ENCODE measurements around the gene NEBL.

Gene NEBL

DNA sequence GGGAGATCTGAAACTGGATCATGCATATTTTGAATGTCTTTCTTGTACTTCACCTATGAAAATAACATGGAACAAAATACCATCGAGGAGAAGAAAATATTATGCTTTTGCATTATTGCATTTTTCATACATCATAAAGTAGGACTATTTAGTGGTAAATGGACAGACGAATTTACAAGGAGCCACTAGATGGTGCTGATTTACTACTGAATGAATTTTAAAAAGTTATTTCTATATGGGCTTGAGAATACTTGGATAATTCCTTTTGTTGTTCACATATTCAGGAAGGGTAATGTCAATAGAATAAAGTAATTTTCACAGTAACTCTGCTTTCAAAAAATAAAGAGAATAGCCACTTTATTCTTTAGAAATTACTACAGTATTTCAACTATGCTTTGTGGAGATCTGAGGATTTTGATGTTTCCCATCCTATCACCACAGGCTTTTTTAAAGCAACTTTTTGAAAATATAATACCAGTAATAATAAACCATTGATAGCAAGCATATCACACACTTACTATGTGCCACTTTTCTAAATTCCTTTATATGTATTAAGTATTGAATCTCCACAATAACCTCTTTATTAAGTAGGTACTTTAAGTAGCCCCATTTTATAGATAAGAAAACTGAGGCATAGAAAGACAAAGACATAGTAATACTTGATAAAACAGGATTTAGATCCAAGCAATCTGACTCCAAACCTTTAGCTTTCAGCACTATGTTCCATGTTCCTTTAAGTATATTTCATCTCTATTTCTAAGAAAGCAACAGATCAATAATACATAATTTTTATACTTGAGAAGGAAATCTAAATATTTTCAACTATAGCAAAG, 38.6 kb downstream of the NEBL start:
- DNase-seq (ENCODE audit: low read depth) = no peak

DNA sequence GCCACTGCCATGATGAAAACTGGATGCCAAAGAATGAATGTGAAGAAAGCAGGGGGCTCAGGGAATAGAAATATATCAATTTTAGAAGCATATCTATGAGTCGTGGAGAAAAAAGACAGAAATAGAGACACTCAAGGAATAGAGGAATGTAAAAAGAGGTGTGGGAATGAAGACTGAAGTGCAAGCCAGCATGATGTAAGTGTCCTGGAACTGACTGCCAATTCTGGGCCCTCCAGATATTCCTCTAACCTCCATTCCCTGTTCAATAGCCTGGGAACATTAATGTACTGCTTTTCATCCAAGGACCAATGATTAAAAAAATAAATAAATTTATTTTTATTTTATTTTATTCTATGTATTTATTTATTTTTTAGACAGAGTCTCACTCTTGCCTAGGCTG, 40.6 kb downstream of the NEBL start:
- no peak for DNase-seq (ENCODE audit: low read depth)

DNA sequence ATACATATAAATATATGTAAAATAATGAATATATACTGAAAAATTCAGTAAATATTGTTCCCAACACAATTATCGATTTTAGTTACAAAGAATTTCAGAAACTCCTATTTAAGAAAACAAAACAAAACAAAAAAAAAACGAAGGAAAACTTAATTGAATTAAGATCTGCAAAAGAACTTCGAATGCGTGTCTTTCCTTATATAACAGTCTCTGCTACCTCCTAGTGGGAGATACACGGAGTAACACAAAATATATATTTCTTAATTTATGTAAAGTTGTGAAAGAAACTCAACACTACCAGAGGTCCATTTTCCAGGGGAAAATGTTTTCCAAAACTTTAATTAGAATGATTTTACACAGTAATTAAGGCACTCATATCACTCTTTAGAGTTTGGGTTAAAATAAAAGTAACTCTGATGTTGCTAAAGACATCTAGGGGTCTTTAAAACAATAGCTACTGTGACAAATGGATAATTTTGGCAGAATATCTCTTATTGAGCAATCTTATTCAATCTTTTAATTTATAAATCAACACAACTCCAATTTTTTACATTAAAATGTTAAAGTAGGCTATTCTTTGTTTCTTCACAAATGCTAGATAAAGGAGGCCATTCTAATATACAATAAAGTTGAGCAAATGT, 41.6 kb downstream of the NEBL start:
- DNase-seq (ENCODE audit: low read depth) = no peak

DNA sequence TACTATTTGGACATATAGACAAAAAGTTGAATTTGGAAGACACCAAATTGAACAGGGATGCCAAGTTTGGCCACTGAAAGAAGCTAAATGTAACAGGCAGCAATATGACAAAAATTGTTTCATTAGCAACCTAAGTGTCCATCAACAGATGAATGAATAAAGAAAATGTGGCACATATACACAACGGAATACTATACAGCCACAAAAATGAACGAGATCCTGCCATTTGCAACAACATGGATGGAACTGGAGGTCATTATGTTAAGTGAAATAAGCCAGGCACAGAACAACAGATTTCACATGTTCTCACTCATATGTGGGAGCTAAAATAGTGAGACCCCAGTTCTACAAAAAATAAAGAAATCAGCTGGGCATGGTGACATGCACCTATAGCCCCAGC, 43.8 kb downstream of the NEBL start:
- DNase-seq (ENCODE audit: low read depth) = no peak

DNA sequence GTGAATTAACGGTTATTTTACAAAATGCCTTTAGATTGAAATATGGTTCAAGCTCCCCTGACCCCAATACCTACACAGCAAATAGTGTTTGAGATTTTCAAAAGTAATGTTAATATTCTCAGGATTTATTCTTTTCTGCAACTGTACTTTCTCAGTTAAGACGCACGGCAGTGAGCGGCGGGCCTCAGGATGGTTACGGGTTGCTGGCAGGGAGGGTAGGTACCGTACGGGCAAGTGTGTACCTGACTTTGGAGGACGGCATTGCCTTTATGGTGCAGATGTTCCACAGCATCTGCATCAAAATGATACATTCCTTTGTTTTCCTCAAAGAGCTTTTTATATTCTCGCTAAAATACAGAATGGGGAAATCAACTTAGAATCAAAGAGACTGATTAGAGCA, 44.8 kb downstream of the NEBL start:
- DNase-seq (ENCODE audit: low read depth) = no peak

DNA sequence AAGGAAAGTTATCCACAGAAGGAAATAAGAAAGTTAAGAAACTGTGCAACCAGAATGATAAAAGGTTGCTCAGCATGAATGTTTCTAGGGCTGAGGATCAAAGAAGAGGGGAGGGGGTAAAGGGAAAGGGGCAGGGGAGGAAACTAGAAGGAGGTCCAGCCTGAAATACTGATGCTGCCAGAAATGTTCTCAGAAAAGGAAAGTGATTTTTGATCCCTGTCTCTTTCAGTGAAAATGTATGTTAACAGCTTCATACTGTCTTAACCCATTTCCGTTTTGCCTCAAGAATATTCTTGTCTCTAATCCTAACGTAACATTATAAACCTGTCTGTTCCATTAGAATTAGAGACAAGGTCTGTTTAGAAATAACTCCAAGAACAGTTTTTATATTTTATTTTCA, 49.6 kb downstream of the NEBL start:
- no peak for DNase-seq (ENCODE audit: low read depth)

DNA sequence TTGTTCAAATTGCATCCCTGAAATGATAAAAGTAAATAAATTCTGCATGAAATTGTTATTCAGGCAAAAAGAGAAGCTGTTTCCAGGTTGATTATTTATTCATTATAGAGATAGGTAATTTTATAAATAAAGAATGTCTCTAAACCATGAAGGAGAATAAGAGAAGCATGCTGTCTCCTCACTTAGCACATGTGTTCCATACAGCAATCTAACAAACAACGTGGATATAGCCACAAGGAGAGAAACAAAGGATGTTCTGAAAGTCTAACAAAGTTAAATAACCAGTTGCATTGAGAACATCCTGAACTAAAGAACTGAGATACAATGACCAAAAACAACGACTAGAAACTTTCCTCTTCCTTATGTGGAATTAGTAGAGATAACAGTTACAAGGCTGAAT, 50.8 kb downstream of the NEBL start:
- DNase-seq (ENCODE audit: low read depth) = no peak

DNA sequence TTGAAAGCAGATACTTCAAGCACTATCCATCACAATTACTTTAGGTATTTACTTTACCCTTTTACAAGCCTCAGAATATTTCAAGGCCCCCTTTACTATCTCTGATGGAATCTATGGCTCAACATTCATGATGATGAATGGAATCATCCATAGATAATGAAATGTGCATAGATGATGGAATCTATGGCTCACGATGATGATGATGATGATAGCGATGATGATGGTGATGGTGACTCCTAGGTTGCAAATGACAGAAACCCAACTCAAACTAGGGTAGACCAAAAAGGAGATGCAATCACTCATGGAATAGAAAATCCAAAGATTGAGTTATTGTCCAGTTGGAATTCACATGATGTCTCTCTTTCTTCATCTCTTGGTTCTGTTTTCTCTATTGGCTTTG, 55.7 kb downstream of the NEBL start:
- no peak for DNase-seq (ENCODE audit: low read depth)

DNA sequence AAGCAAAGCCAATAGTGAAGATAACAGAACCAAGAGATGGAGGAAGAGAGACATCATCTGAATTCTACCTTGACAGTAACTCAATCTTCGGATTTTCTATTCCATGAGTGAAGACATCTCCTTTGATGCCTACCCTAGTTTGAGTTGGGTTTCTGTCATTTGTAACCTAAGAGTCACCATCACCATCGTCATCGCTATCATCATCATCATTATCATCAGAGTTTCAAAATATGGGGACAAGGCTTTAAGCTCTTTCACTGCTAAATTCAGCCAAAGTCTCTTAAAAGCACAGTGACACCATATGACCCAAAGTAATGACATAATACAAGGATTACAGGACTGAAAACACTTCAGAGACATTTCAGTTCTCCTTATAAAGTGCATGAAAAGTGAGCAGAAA, 57.2 kb downstream of the NEBL start:
- DNase-seq (ENCODE audit: low read depth) = no peak

DNA sequence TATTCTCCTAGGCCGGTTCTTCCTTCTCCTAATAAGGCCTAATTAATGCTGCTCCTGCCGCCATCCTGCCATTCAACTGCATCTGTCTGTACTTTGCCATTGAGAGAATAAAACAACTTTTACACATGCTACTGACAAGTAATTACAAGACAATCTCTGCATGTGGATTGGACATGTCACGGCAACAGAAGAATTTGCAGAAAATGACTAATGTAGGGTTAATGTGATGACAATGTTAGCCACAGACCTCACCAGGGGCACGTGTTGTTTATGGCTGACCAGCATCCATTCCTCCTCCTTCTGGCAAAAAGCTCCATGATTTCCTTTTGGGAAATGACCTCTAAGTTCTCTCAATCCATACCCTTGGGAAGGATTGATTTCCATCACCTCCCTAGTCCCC, 58.0 kb downstream of the NEBL start:
- no peak for DNase-seq (ENCODE audit: low read depth)

DNA sequence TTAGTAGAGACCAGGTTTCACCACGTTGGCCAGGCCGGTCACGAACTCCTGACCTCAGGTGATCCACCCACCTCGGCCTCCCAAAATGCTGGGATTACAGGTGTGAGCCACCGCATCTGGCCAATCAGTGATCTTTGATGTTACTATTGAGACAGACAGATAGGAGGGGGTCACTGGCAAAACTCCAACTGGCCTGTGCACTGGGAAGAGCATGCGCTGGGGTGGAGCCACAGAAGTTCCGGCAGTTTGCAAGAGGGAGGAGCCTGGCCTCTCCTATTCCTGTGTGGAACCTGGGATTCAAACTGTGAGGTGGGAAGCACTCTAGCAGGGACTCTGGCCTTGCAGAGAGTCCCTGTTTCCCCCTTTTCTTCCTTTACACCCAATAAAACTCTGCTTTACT, 60.7 kb downstream of the NEBL start:
- DNase-seq (ENCODE audit: low read depth) = no peak

DNA sequence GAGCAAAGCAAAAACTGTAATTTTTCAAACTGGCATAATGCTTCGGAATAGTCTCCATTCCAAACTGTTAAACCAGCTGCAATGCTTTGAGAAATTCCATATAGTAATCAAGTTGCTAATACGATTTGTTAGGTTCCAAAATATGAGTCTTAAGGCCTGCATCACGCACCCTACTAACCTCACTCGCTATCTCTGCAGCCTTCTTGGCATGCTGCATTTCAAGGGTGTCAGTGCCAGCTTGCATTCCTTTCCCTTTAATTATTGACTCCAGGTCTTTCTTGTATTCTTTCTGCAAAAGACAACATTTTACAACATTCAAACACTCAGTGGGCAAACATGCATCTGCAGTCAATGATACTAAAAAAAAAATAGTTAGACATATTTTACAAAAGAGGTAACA, 61.8 kb downstream of the NEBL start:
- no peak for DNase-seq (ENCODE audit: low read depth)

DNA sequence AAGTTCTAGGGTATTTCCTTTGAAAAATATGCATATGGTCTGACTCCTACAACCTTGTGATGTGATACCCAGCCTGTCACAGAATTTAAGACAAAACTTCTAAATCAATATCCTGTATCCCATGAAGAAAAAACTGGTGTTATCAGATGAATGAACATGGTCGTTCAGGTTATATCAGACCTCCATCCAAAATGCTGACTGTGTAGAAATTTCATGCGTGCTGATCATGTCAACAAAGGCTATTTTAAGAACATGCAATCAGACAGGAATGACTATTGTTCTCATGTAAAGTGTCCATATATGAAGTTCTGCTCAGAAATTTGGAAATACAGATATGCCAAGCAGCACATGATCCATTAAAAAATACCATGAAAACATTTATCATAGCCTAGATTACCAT, 62.3 kb downstream of the NEBL start:
- DNase-seq (ENCODE audit: low read depth) = no peak

DNA sequence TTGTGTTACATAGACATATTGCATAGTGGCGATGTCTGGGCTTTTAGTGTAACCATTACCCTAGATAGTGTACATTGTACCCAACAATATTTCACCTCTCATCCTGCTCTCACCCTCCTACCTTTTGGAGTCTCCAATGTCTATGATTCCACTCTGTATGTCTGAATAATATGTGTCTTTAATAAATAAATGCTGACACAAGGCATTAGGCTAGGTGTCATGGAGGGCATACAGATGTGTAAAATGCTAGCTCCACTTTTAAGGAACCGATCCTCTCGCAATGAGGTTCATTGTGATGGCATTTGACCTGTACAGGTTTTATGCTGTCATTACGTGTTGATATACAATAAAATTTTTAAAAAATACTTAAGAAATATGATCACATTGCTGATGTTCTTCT, 74.3 kb downstream of the NEBL start:
- DNase-seq (ENCODE audit: low read depth) = no peak

DNA sequence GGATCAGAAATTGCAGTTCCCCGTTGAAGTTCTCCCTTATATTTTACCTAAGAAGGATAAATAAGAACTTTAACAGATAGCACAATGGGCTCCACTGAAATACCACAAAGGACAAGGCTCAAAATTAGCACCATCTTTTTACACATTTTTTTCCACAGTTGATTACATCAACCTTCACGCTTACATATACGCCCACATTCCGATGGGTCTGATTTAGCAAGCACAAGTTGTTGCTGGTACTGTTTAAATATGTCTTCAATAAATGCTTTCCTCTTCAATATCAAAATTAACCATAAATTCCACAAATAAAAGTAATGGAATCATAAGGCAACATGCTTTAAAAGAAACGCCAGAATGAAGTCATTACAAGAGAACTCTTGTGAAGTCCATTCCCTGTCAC, 79.5 kb downstream of the NEBL start:
- no peak for DNase-seq (ENCODE audit: low read depth)

DNA sequence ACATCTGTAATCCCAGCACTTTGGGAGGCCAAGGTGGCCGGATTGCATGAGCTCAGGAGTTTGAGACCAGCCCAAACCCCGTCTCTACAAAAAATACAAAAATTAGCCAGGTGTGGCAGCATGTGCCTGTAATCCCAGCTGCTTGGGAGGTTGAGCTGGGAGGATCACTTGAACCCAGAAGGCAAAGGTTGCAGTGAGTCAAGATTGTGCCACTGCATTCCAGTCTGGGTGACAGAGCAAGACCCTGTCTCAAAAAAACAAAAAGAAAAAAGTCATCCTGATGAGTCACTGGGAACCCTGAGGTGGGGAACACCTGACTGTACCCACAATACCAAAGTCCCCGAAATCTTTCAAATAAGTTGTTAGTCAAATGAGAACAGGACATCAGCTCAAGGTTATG, 80.0 kb downstream of the NEBL start:
- DNase-seq (ENCODE audit: low read depth) = no peak

DNA sequence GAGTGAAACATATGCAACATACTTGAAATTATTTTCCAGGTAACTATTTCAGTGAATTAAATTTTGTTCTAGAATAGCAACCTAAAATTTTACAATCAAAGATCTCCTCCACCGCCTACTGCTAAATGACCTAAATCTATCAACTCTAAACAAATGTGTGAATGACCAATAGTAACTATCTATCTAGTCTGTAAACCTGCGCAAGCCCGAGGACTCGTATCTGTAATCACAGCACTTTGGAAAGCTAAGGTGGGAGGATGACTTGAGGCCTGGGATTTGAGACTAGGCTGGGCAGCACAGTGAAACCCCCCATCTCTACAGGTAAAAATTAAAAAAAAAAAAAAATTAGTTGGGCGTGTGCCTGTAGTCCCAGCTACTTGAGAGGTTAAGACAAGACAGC, 83.0 kb downstream of the NEBL start:
- DNase-seq (ENCODE audit: low read depth) = no peak

DNA sequence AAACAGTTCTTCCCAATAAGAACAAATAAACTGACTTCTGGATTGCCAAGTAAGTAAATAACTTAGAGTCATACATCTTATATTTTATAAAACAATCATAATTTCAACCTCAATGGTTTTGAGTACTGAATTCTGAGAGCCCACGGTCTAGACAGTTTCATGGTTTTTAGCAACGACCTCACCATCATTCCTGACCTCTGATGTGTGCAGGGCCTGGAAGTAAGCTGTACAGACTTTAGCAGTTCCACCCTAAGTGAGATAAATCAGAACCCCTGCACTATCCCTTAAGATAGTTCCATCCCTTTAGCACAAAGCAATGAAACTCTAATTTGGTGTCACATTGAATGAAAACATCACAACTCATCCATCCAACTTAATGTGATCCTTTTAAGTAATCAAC, 86.0 kb downstream of the NEBL start:
- DNase-seq (ENCODE audit: low read depth) = no peak

DNA sequence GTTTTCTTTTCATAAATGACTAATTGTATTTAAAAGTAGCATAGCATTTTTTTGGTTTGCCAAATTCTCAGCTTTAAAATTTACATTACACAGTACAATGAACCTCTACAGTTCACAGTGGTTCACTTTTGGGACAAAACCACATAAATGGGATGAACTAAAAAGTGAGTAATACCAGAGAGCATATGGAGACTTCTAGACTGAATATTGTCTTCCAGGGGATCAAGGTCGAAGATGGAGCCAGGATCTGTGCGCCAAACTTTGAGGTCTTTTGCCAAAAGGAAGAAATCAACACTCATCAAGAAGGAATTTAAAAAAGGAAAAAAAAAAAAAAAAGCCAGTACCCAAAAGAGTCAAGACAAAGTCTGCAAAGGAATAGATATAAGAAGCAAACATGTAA, 87.5 kb downstream of the NEBL start:
- no peak for DNase-seq (ENCODE audit: low read depth)

DNA sequence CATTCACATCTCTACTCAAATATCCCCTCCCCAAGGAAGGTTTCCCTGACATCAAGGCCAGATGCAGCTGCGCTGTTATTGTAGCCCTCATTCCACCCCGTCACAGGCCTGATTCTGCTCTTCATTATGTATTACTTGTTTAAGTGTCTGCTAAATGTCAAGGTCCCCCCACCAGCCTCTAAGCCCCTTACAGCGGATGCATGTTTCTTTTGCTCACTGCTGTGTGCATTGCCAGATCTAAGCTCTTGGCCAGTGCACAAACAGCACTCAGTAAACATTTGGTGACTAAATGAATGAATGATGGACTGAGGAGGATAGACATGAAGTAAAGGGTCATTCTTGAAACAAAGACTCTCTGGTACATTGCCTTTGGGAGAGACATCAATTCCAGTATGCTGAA, 90.6 kb downstream of the NEBL start:
- DNase-seq (ENCODE audit: low read depth) = no peak

DNA sequence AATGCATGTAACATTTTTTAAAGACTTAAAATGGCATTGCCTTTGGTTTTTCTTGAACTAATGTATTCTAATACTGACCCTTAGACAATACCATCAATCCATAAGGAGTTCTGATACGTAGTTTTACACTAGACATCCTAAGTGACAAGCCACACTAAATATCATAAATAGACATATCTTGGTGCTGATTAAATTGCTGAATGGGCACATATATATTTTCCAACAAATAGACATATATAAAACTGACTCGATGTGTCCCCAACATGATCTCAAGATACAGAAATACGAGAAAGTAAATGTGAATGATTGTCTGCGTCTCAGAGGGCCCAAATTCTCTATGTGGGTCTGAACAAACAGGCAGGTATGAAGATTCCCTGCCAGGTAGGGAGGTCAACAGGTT, 99.8 kb downstream of the NEBL start:
- no peak for DNase-seq (ENCODE audit: low read depth)

DNA sequence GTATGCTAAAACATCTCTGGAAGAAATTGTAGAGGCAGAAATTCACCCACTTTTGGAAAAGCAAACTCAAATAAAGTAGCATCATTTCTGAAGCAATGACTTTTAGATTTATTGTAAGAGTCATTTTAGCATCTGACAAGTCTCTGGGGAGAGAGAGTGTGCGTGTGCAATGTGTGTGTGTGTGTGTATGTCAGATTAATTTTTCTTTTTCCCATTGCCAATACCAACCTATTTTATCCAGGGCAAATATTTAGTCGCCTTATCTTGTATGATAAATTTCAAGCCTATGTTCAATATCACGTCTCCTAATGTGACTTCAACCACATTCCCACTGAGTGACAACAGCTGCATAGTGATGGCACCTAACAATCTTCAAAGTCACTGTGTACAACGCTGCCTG, 101.7 kb downstream of the NEBL start:
- no peak for DNase-seq (ENCODE audit: low read depth)

DNA sequence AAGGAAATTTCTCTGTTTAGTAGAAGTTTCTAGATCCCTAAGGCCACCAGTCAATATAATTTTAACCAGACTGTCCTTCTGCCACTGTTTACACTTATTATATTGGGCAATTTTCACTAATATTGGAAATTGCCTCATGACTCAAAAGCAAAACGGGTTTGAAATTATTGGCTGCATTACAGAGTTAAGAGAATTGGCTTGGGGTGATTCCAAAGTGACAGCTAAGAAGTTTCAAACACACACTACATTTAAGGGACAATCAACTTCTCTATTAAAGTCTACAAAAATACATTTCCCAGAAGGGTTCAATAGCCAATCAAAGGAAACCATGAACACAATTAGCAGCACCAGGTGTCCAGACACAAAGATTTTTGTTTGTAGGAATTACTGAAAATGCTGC, 111.9 kb downstream of the NEBL start:
- DNase-seq (ENCODE audit: low read depth) = no peak

Data from stimulated activated CD8-positive, alpha-beta memory T cell treated with anti-CD3 and anti-CD28 coated beads, Interleukin-12 subunit alpha, Interleukin-12 subunit beta, amount 100 ng/mL, for 1 hour (primary cell).